Measurements from ENCODE around the gene IGFLR1.

DNA sequence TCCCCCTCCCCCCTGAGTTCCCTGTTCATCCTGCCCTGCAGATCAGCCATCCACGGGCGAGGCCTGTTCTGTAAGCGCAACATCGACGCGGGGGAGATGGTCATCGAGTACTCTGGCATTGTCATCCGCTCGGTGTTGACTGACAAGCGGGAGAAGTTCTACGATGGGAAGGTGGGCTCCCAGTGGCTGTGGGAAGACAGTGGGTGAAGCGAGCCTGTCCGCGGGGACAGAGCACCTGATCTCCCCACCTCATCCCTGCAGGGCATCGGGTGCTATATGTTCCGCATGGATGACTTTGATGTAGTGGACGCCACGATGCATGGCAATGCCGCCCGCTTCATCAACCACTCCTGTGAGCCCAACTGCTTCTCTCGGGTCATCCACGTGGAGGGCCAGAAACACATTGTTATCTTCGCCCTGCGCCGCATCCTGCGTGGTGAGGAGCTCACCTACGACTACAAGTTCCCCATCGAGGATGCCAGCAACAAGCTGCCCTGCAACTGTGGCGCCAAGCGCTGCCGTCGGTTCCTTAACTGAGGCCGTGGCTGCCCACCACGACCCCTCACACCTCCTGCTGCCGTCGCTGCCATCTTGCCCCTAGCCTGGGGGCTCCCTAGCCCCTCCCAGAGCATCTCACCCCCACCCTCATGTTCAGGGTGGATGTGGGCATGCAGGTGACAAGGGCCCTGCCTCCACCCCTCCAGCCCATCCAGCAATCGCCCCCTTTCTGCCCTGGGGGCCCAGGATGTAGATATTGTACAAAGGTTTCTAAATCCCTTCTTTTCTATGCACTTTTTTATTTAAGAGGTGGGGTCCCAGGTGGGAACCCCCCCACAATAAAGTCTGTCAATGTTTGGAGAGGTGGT lies 4.0 kb downstream of the IGFLR1 start:
- TF ChIP-seq, protein P1, sequence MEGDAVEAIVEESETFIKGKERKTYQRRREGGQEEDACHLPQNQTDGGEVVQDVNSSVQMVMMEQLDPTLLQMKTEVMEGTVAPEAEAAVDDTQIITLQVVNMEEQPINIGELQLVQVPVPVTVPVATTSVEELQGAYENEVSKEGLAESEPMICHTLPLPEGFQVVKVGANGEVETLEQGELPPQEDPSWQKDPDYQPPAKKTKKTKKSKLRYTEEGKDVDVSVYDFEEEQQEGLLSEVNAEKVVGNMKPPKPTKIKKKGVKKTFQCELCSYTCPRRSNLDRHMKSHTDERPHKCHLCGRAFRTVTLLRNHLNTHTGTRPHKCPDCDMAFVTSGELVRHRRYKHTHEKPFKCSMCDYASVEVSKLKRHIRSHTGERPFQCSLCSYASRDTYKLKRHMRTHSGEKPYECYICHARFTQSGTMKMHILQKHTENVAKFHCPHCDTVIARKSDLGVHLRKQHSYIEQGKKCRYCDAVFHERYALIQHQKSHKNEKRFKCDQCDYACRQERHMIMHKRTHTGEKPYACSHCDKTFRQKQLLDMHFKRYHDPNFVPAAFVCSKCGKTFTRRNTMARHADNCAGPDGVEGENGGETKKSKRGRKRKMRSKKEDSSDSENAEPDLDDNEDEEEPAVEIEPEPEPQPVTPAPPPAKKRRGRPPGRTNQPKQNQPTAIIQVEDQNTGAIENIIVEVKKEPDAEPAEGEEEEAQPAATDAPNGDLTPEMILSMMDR (IDR thresholded peaks at IDR 0.05) = no peak
- TF ChIP-seq POLR2A (IDR thresholded peaks at IDR 0.05) = no peak

Data from thyroid gland (tissue), 4 donors.